Measurements from ENCODE around the gene AKAP8.
"Not testable (repeated sequence)": the region's sequence is repeated elsewhere in the genome, so short reads cannot be mapped to it uniquely, and the experiment has no call there.

The AKAP8 gene

DNA sequence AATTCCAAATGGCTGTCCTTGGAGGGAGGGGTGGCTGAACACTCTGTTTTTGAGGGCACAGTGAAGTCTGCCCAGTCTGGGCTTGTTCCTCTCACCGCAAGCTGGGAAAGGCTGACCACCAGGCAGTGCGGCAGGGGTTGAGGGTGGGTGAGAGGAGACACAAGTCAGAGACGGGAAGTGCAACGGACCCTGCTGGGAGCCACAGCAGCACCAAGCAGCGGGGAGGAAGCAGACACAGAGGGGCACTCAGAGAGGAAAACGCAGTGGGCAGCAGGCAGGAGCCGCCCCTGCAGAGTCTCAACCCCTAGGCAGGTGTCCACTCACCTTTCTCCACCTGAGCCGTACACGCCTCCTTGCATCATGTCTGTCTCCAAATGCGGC is 23.6 kb upstream of the AKAP8 start:
- Histone ChIP-seq H3K4me1 (ENCODE audit: insufficient read depth, low read length) (no peaks in the 10 kb centered on the region), H3K36me3 (ENCODE audit: insufficient read depth, low read length) (peaks cover 76% of the 10 kb centered on the region), H3K4me3 (ENCODE audit: low read length) (no peak overlapping the region), H3K9ac (ENCODE audit: low read depth, low read length) (no peak overlapping the region), H3K27ac (ENCODE audit: low read depth, low read length) (no peak overlapping the region), H3K9me3 (ENCODE audit: insufficient read depth, low read depth, low read length) (no peaks in the 10 kb centered on the region), H3K27me3 (ENCODE audit: insufficient read depth, low read length) (no peaks in the 10 kb centered on the region)
- WGBS, result 94% methylated on average over 10 of the region's 10 CpGs

DNA sequence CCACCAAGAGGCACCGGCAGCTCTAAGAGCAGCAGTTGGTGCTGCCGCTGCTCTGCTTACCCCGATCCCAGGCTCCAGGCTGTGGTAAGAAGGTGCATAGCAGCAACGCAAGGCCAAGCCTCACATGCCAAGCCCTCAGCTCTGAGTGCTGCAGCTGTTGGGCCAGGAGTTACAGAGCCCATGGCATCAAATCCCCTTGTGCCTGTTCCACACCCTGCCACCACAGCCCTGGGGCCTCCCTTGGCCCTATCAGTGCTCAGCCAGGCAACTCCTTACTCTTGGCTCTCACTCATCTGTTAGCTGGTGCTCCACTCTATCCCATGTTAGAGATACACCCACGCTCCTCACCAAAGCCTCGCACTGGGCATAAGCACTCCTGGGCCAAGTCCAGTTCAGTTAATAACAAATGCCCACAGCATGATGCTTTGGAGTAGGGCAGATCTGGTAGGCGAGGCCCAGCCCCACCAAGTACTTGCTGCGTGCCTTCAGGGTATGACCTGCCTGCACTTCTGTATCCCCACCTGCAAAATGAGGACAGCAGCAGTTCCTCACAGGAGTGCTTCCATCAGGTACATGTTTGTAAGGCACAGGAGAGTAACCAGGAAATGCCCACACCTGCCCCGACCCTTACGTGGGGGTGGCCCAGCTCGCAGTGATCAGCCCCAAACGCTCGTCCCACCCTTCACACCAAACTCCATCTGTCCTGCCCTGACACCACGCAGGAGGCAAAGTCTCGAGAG is 23.0 kb upstream of the AKAP8 start:
- Histone ChIP-seq H3K27ac (ENCODE audit: low read depth, low read length) (no peak overlapping the region), H3K9me3 (ENCODE audit: insufficient read depth, low read depth, low read length) (no peaks in the 10 kb centered on the region), H3K36me3 (ENCODE audit: insufficient read depth, low read length) (peaks cover 78% of the 10 kb centered on the region), H3K27me3 (ENCODE audit: insufficient read depth, low read length) (no peaks in the 10 kb centered on the region), H3K9ac (ENCODE audit: low read depth, low read length) (no peak overlapping the region), H3K4me3 (ENCODE audit: low read length) (no peak overlapping the region), H3K4me1 (ENCODE audit: insufficient read depth, low read length) (no peaks in the 10 kb centered on the region)
- WGBS, result 97% methylated on average over 15 of the region's 15 CpGs

DNA sequence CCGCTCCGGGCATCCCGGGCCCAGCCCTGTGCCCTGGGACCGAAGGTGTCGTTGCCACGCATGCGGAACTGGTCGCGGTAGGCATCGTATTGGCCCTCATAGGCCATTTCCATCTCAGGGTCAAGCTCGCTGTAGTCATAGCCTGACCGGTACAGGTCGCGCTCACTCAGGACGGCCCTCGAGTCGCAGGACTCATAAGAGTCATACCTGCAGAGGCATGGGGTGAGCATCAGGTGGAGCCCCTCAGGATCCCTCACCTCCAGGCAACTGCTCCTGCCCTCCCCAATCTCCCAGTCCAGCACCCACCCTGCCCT is 21.8 kb upstream of the AKAP8 start:
- Histone ChIP-seq H3K4me1 (ENCODE audit: insufficient read depth, low read length) (no peaks in the 10 kb centered on the region), H3K27ac (ENCODE audit: low read depth, low read length) (no peak overlapping the region), H3K36me3 (ENCODE audit: insufficient read depth, low read length) (peaks cover 81% of the 10 kb centered on the region), H3K9ac (ENCODE audit: low read depth, low read length) (no peak overlapping the region), H3K27me3 (ENCODE audit: insufficient read depth, low read length) (no peaks in the 10 kb centered on the region), H3K4me3 (ENCODE audit: low read length) (no peak overlapping the region), H3K9me3 (ENCODE audit: insufficient read depth, low read depth, low read length) (no peaks in the 10 kb centered on the region)
- WGBS, result 97% methylated on average over 17 of the region's 17 CpGs

DNA sequence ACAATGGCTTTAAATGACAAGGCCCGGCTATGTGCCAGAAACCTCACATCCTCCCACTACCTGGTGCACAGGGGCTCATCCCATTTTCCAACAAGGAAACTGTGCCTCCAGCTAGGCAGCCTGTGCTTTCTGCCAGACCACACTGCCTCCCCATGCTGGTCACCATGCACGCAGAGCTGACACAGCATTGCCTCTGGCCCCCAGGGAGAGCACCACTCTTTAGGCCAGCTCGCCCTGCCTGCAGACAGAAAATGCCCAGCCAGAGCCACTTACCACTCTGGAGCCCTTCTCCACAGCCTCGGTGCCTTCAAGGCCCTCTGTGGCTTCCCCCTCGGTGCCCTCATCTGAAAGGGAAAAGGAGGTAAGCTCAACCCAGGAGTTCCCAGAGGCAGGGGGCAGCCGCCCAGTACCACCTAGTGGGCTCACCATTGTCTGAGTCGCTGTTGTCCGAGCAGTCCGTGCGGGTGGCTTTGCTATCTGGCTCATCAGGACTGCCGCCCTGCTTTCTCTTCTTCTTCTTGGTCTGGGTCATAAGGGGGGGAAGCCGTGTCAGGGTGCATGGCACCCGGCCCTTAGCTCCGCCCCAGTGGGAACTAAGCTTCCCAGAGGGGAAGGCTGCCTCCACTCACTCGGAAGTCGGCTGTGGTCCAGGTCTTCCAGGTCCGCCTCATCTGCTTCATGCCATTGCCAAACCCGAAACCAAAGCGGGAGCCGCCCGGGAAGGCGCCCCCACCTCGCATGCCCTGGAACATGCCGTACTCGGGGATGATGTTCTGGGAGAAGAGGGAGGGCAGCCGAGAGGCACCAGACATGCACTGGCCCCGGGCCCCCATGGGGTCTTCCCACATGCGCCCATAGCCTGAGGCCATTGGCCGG is 21.2 kb upstream of the AKAP8 start:
- Histone ChIP-seq H3K27me3 (ENCODE audit: insufficient read depth, low read length) (no peaks in the 10 kb centered on the region), H3K9ac (ENCODE audit: low read depth, low read length) (no peak overlapping the region), H3K9me3 (ENCODE audit: insufficient read depth, low read depth, low read length) (no peaks in the 10 kb centered on the region), H3K4me1 (ENCODE audit: insufficient read depth, low read length) (no peaks in the 10 kb centered on the region), H3K27ac (ENCODE audit: low read depth, low read length) (no peak overlapping the region), H3K4me3 (ENCODE audit: low read length) (no peak overlapping the region), H3K36me3 (ENCODE audit: insufficient read depth, low read length) (peaks cover 82% of the 10 kb centered on the region)
- WGBS, result 96% methylated on average over 29 of the region's 29 CpGs

DNA sequence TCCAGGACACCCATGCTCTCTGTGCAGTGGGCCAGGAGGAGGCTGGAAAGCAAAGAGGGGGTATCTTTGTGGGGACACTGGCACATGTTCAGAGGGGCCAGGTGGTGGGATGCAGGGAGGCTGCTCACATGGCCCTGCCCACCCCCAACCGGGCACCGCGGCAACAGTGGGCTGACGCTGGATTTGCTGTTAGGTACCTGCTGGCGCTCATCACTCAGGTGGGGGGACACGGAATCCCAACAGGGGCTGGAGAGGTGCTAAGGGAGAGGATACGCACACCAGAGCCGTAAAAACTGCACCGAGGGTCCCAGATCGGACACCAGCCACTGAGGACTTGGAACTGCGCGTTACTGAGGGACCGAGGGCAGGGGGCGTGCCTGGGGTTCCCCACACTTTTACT is 20.0 kb upstream of the AKAP8 start:
- WGBS, result 96% methylated on average over 14 of the region's 14 CpGs
- H3K36me3 ChIP-seq (ENCODE audit: insufficient read depth, low read length), result peaks cover 86% of the 10 kb centered on the region
- H3K9me3 ChIP-seq (ENCODE audit: insufficient read depth, low read depth, low read length), result no peaks in the 10 kb centered on the region
- no peak overlapping the region for H3K4me3 ChIP-seq (ENCODE audit: low read length)
- no peak overlapping the region for H3K9ac ChIP-seq (ENCODE audit: low read depth, low read length)
- H3K27ac ChIP-seq (ENCODE audit: low read depth, low read length), result no peak overlapping the region
- no peaks in the 10 kb centered on the region for H3K4me1 ChIP-seq (ENCODE audit: insufficient read depth, low read length)
- H3K27me3 ChIP-seq (ENCODE audit: insufficient read depth, low read length), result no peaks in the 10 kb centered on the region

DNA sequence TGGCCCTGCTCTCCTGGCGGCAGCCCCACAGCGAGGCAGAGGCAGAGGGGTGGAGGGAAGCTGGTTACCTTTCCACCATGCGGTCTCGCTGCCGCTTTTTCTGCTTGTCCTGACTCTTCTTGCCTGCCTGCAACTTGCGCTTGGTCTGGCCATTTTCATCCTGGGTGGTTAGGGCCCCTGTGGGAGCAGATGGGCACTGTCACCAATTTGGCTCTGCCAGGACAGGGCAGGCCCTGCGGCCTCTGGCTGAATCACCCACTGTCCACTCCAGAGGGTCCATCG is 19.6 kb upstream of the AKAP8 start:
- no peak overlapping the region for H3K4me3 ChIP-seq (ENCODE audit: low read length)
- H3K4me1 ChIP-seq (ENCODE audit: insufficient read depth, low read length), result no peaks in the 10 kb centered on the region
- no peaks in the 10 kb centered on the region for H3K27me3 ChIP-seq (ENCODE audit: insufficient read depth, low read length)
- no peak overlapping the region for H3K9ac ChIP-seq (ENCODE audit: low read depth, low read length)
- H3K36me3 ChIP-seq (ENCODE audit: insufficient read depth, low read length), result peaks cover 86% of the 10 kb centered on the region
- 97% methylated on average over 8 of the region's 8 CpGs for WGBS
- H3K9me3 ChIP-seq (ENCODE audit: insufficient read depth, low read depth, low read length), result no peaks in the 10 kb centered on the region
- H3K27ac ChIP-seq (ENCODE audit: low read depth, low read length), result no peak overlapping the region

DNA sequence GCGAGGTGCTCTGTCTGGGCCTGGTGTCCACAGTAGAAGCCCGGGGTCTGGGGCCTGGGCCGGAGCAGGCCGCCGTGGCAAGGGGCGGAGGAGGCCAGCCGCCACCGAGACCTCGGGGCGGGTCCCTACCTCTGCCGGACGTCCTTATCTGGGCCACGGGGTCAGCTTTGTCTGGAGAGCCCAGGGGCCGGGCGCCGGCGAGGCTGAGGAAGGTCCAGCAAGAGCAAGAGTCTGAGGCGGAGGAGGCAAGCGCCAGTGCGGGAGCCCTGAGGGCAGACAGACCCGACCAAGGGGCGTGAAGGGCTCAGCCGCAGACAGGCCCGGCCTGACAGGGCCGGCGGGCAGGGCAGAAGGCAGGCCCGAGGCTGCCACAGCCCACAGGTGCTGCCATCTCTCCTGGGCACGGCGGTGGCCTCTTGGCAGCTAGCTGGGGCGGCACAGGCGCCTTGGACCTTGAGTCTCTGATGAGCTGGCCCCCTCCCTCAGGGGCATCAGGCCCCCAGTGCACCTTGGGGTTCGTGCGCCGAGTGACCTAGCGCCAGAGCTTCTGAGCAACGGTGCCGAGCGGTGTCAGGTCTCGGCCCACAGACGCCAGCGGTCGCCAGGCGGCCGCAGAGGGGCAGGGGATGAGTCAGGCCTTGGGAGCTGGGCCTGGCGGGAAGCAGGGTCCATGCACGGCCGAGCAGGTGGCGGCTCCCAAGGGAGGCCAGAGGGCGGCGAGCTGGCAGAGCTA is 19.1 kb upstream of the AKAP8 start:
- H3K9me3 ChIP-seq (ENCODE audit: insufficient read depth, low read depth, low read length), result no peaks in the 10 kb centered on the region
- no peaks in the 10 kb centered on the region for H3K27me3 ChIP-seq (ENCODE audit: insufficient read depth, low read length)
- WGBS, result 96% methylated on average over 50 of the region's 50 CpGs
- no peaks in the 10 kb centered on the region for H3K4me1 ChIP-seq (ENCODE audit: insufficient read depth, low read length)
- no peak overlapping the region for H3K9ac ChIP-seq (ENCODE audit: low read depth, low read length)
- peaks cover 86% of the 10 kb centered on the region for H3K36me3 ChIP-seq (ENCODE audit: insufficient read depth, low read length)
- H3K4me3 ChIP-seq (ENCODE audit: low read length), result no peak overlapping the region
- H3K27ac ChIP-seq (ENCODE audit: low read depth, low read length), result no peak overlapping the region

DNA sequence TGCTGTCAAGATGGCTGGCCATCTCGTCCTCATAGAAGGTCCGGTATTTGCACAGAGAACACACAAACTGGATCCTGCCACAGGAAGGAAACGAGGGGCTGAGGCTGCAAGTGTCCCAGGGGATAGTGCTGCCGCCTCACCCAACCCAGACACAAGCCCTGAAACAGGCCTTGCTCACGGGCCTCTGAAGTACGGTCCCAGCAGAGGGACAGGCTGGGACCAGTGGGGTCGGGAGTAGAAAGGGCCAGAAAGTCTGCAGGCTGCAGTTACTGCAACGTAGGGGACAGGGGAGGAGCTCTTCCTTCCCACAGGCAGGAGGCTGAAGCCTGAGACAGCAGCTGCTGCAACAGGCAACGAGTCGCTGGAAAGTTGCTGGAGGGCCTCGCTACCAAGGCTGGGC is 18.2 kb upstream of the AKAP8 start:
- no peaks in the 10 kb centered on the region for H3K9me3 ChIP-seq (ENCODE audit: insufficient read depth, low read depth, low read length)
- WGBS, result 94% methylated on average over 11 of the region's 11 CpGs

DNA sequence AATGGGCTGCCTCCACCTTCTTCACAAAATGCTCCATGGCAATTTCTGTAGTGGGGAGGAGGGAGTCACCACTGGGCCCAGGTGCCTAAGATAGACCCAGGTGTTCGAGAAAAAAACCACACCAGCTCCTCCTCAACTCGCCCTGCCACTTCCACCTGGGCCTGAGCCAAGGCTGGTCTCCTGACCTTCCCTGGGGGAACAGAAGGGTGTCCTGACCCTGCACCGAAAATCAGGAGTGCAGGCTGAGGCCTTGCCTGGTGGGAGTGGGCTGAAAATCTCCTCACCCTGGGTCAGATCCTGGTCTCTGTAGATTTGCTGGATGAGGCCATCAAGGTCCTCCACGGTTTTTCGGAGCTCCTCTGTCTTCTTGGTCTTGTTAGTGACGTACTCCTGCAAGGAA is 17.6 kb upstream of the AKAP8 start:
- 94% methylated on average over 6 of the region's 6 CpGs for WGBS
- Histone ChIP-seq H3K4me3 (ENCODE audit: low read length) (no peak overlapping the region), H3K27me3 (ENCODE audit: insufficient read depth, low read length) (no peaks in the 10 kb centered on the region), H3K36me3 (ENCODE audit: insufficient read depth, low read length) (peaks cover 87% of the 10 kb centered on the region), H3K4me1 (ENCODE audit: insufficient read depth, low read length) (no peaks in the 10 kb centered on the region), H3K27ac (ENCODE audit: low read depth, low read length) (no peak overlapping the region), H3K9ac (ENCODE audit: low read depth, low read length) (no peak overlapping the region), H3K9me3 (ENCODE audit: insufficient read depth, low read depth, low read length) (no peaks in the 10 kb centered on the region)

More for the DNA sequence above, 18.2 kb upstream of the AKAP8 start:
- Histone ChIP-seq H3K36me3 (ENCODE audit: insufficient read depth, low read length) (peaks cover 85% of the 10 kb centered on the region), H3K4me3 (ENCODE audit: low read length) (no peak overlapping the region), H3K9ac (ENCODE audit: low read depth, low read length) (no peak overlapping the region), H3K4me1 (ENCODE audit: insufficient read depth, low read length) (no peaks in the 10 kb centered on the region), H3K27ac (ENCODE audit: low read depth, low read length) (no peak overlapping the region), H3K27me3 (ENCODE audit: insufficient read depth, low read length) (no peaks in the 10 kb centered on the region)

DNA sequence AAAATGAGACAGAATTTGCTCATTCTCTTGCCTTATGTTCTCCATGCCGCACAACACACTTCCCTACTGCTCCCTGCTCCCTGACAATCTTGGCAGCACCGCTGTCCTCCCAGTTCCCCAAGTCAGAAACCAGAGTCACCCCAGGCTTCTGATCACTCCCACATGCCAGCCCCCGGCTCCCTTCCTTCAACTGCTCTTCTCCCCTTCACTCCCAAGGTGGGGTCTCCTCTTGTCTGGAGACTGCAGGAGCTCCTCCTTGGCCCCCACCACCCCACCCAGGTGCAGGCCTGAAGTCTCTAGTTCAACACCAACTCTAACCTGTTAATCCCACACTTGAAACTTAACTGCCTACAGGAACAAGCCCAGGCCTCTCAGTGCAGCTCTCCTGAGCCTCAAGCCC is 16.8 kb upstream of the AKAP8 start:
- Histone ChIP-seq H3K4me1 (ENCODE audit: insufficient read depth, low read length) (no peaks in the 10 kb centered on the region), H3K9ac (ENCODE audit: low read depth, low read length) (no peak overlapping the region), H3K36me3 (ENCODE audit: insufficient read depth, low read length) (peaks cover 87% of the 10 kb centered on the region), H3K27ac (ENCODE audit: low read depth, low read length) (no peak overlapping the region), H3K4me3 (ENCODE audit: low read length) (no peak overlapping the region), H3K27me3 (ENCODE audit: insufficient read depth, low read length) (no peaks in the 10 kb centered on the region), H3K9me3 (ENCODE audit: insufficient read depth, low read depth, low read length) (no peaks in the 10 kb centered on the region)
- WGBS, result 96% methylated on average over 3 of the region's 3 CpGs

DNA sequence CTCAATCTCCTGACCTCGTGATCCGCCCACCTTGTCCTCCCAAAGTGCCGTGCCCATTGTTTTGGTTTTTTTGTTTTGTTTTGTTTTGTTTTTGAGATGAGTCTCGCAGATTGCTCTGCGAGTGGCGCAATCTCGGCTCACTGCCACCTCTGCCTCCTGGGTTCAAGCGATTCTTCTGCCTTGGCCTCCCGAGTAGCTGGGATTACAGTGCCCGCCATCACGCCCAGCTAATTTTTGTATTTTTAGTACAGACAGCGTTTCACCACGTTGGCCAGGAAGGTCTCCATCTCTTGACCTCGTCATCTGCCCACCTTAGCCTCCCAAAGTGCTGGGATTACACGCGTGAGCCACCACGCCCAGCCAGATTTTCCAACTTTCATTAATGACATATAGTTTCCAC is 15.7 kb upstream of the AKAP8 start:
- not testable (repeated sequence) for H3K4me1 ChIP-seq (ENCODE audit: insufficient read depth, low read length); H3K4me3 ChIP-seq (ENCODE audit: low read length); H3K27me3 ChIP-seq (ENCODE audit: insufficient read depth, low read length); H3K9me3 ChIP-seq (ENCODE audit: insufficient read depth, low read depth, low read length); H3K27ac ChIP-seq (ENCODE audit: low read depth, low read length); H3K9ac ChIP-seq (ENCODE audit: low read depth, low read length)
- H3K36me3 ChIP-seq (ENCODE audit: insufficient read depth, low read length), result peaks cover 83% of the 10 kb centered on the region
- 97% methylated on average over 17 of the region's 17 CpGs for WGBS
